Liver (tissue), 9 donors: ENCODE results near the gene MINDY1. TPM values are rescaled to one million over a fixed set of nuclear protein-coding genes. Genes with fewer than 3 reads are reported as not detected.

Experiments
- DNase-seq: peaks from one replicate; pipeline ENCODE4 v3.0.0-alpha.2; 2017; ENCODE audit warnings: low spot score
- H3K27ac ChIP-seq, 2 donors: one replicate each; pipeline ENCODE4 v1.7.0; 2013; ENCODE audit warnings: inconsistent platforms in 2 of 2, low read length in 2 of 2, control low read depth in 1 of 2, low read depth in 1 of 2, mild to moderate bottlenecking in 1 of 2
- H3K27me3 ChIP-seq, 4 donors: one replicate each; pipeline versions ENCODE4 v1.6.1 to v1.7.0; 2013; ENCODE audit warnings: low read length in 3 of 4, inconsistent platforms in 1 of 4, mild to moderate bottlenecking in 1 of 4, moderate library complexity in 1 of 4; ENCODE audit not compliant: control insufficient read depth in 4 of 4, insufficient read depth in 4 of 4
- H3K36me3 ChIP-seq, 4 donors: one replicate each; pipeline versions ENCODE4 v1.6.1 to v1.7.0; 2013; ENCODE audit warnings: low read length in 3 of 4, mild to moderate bottlenecking in 3 of 4, low read depth in 1 of 4, moderate library complexity in 1 of 4; ENCODE audit not compliant: control insufficient read depth in 4 of 4, insufficient read depth in 3 of 4
- H3K4me1 ChIP-seq, 4 donors: one replicate each; pipeline versions ENCODE4 v1.6.1 to v1.7.0; 2013; ENCODE audit warnings: low read length in 3 of 4, mild to moderate bottlenecking in 3 of 4, moderate library complexity in 1 of 4; ENCODE audit not compliant: control insufficient read depth in 4 of 4, insufficient read depth in 4 of 4
- H3K4me3 ChIP-seq, 3 donors: one replicate each; pipeline versions ENCODE4 v1.6.1 to v1.7.0; 2013; ENCODE audit warnings: low read length in 3 of 3, control low read depth in 1 of 3, low read depth in 1 of 3, mild to moderate bottlenecking in 1 of 3
- H3K9ac ChIP-seq, 2 donors: one replicate each; pipeline ENCODE4 v1.7.0; 2013; ENCODE audit warnings: low read length in 2 of 2, mild to moderate bottlenecking in 2 of 2, moderate library complexity in 2 of 2, control low read depth in 1 of 2, low read depth in 1 of 2
- H3K9me3 ChIP-seq, 4 donors: one replicate each; pipeline versions ENCODE4 v1.6.1 to v1.7.0; 2013; ENCODE audit warnings: low read length in 3 of 4; ENCODE audit not compliant: control insufficient read depth in 4 of 4
- ATF3 ChIP-seq: IDR thresholded peaks from 2 replicates; pipeline ENCODE4 v1.6.1; 2016; ENCODE audit warnings: antibody characterized with exemption
- CTCF ChIP-seq: fragments of 150-350 bp; IDR thresholded peaks from 2 replicates; pipeline ENCODE4 v1.5.1; 2017; ENCODE audit warnings: improper control_type of control experiment, low read depth, low read length; ENCODE audit not compliant: missing input control
- EGR1 ChIP-seq, 2 donors: IDR thresholded peaks; 2 replicates each; pipeline ENCODE4 v1.6.1; 2016 to 2018; ENCODE audit warnings: antibody characterized with exemption in 2 of 2, low read depth in 2 of 2
- FOXA1 ChIP-seq: IDR thresholded peaks from 2 replicates; pipeline ENCODE4 v1.6.1; 2016; ENCODE audit warnings: antibody characterized with exemption
- FOXA2 ChIP-seq: IDR thresholded peaks from 2 replicates; pipeline ENCODE4 v1.6.1; 2016; ENCODE audit warnings: antibody characterized with exemption
- GABPA ChIP-seq, 2 donors: IDR thresholded peaks in 1 of 2; conservative IDR thresholded peaks in 1 of 2; 2 replicates each; pipeline ENCODE4 v1.6.1; 2016; ENCODE audit warnings: antibody characterized with exemption in 2 of 2, mild to moderate bottlenecking in 1 of 2, moderate library complexity in 1 of 2
- HNF4A ChIP-seq, 2 donors: conservative IDR thresholded peaks; 2 replicates each; pipeline ENCODE4 v1.6.1; 2016; ENCODE audit warnings: antibody characterized with exemption in 2 of 2, mild to moderate bottlenecking in 2 of 2
- HNF4G ChIP-seq: IDR thresholded peaks from 2 replicates; pipeline ENCODE4 v1.6.1; 2016; ENCODE audit warnings: antibody characterized with exemption
- JUND ChIP-seq, 2 donors: IDR thresholded peaks; 2 replicates each; pipeline ENCODE4 v1.6.1; 2016; ENCODE audit warnings: antibody characterized with exemption in 2 of 2
- MAX ChIP-seq: IDR thresholded peaks from 2 replicates; pipeline ENCODE4 v1.6.1; 2016; ENCODE audit warnings: antibody characterized with exemption
- NR2F2 ChIP-seq: IDR thresholded peaks from 2 replicates; pipeline ENCODE4 v1.6.1; 2016; ENCODE audit warnings: antibody characterized with exemption
- RAD21 ChIP-seq, 2 donors: IDR thresholded peaks; 2 replicates each; pipeline ENCODE4 v1.6.1; 2016; ENCODE audit warnings: antibody characterized with exemption in 2 of 2, mild to moderate bottlenecking in 2 of 2
- REST ChIP-seq: IDR thresholded peaks from 2 replicates; pipeline ENCODE4 v1.6.1; 2016; ENCODE audit warnings: antibody characterized with exemption, mild to moderate bottlenecking
- RXRA ChIP-seq, 2 donors: IDR thresholded peaks; 2 replicates each; pipeline ENCODE4 v1.6.1; 2017 to 2018; ENCODE audit warnings: antibody characterized with exemption in 2 of 2, mild to moderate bottlenecking in 1 of 2
- SP1 ChIP-seq: IDR thresholded peaks from 2 replicates; pipeline ENCODE4 v1.6.1; 2018; ENCODE audit warnings: antibody characterized with exemption, mild to moderate bottlenecking
- TAF1 ChIP-seq: conservative IDR thresholded peaks from 2 replicates; pipeline ENCODE4 v1.6.1; 2016; ENCODE audit warnings: antibody characterized with exemption, mild to moderate bottlenecking
- YY1 ChIP-seq: IDR thresholded peaks from 2 replicates; pipeline ENCODE4 v1.6.1; 2016; ENCODE audit warnings: antibody characterized with exemption, mild to moderate bottlenecking
- ZBTB33 ChIP-seq: IDR thresholded peaks from 2 replicates; pipeline ENCODE4 v1.6.1; 2016; ENCODE audit warnings: antibody characterized with exemption
- WGBS: extraction: QIAGEN DNeasy Blood & Tissue Kit; methylation state at CpG from one replicate; pipeline ENCODE4 v1.1.7; 2013; 5-methylcytosine and 5-hydroxymethylcytosine counted together
- polyA plus RNA-seq, 2 donors: library from polyadenylated mRNA; stranded (reverse) in 1 of 2; unstranded in 1 of 2; fragments of 200-250 nt in 1 of 2; fragments of >200 nt in 1 of 2; fragmentation: Nextera tagmentation in 1 of 2; extraction: Ambion mirVana in 1 of 2; gene quantifications; one replicate each; pipeline versions ENCODE4 v1.2.1 to v1.2.3, GENCODE V29; 2013 to 2015
- total RNA-seq, 2 donors: library from RNA; depleted of rRNA; stranded (reverse); fragments of >200 nt; gene quantifications; one replicate each; pipeline ENCODE4 v1.2.3, GENCODE V29; 2014
- donor health status: healthy.
- donor health status: healthy.
- donor health status: healthy.
- donor health status: healthy.
- donor health status: healthy.

The MINDY1 gene
- total and polyA plus RNA-seq, 4 donors, result 7.3 to 21.3 (median 9.0) TPM

GRCh38 chr1:151055581-151055980 lies 48.9 kb upstream of the MINDY1 start (continued):
- TF ChIP-seq NR2F2, result no peak
- no peak for TF ChIP-seq YY1

GRCh38 chr1:151054971-151055547 lies 48.4 kb upstream of the MINDY1 start:
- DNase-seq, result no peak
- peaks cover 3 to 35% (median 24%) of the 10 kb centered on the region in 4 donors for H3K4me1 ChIP-seq
- no peaks in the 10 kb centered on the region for H3K27me3 ChIP-seq
- WGBS, result 91% methylated on average over 4 of the region's 4 CpGs
- H3K9me3 ChIP-seq, result no peaks in the 10 kb centered on the region
- H3K4me3 ChIP-seq, result no peak overlapping the region
- no peak overlapping the region for H3K9ac ChIP-seq
- TF ChIP-seq RXRA (IDR thresholded peaks at IDR 0.05) (peak in 1 of 2 donors; percentile 41), HNF4A (conservative IDR thresholded peaks at IDR 0.05) (peak; percentile 53 to 73), REST (no peak)
- H3K36me3 ChIP-seq, result peaks cover 4 to 45% (median 40%) of the 10 kb centered on the region in 4 donors
- no peak overlapping the region for H3K27ac ChIP-seq

GRCh38 chr1:151051356-151052009 lies 44.8 kb upstream of the MINDY1 start:
- TF ChIP-seq ZBTB33 (no peak), SP1 (no peak), FOXA2 (no peak), REST (no peak), CTCF (no peak), YY1 (no peak), HNF4G (no peak), ATF3 (no peak), TAF1 (no peak), GABPA (IDR thresholded peaks at IDR 0.05 in 1 of 2, conservative IDR thresholded peaks at IDR 0.05 in 1 of 2) (no peak), HNF4A (conservative IDR thresholded peaks at IDR 0.05) (no peak), EGR1 (IDR thresholded peaks at IDR 0.05; ENCODE audit: low read depth in 2 of 2) (no peak), JUND (IDR thresholded peaks at IDR 0.05) (no peak), RXRA (IDR thresholded peaks at IDR 0.05) (no peak), MAX (no peak), FOXA1 (no peak), RAD21 (IDR thresholded peaks at IDR 0.05) (no peak)
- Histone ChIP-seq H3K4me3 (no peak overlapping the region), H3K4me1 (peaks cover 0 to 26% (median 17%) of the 10 kb centered on the region in 4 donors), H3K27ac (no peak overlapping the region), H3K36me3 (peaks cover 4 to 45% (median 40%) of the 10 kb centered on the region in 4 donors), H3K27me3 (no peaks in the 10 kb centered on the region), H3K9me3 (no peaks in the 10 kb centered on the region), H3K9ac (no peak overlapping the region)
- 87% methylated on average over 2 of the region's 2 CpGs for WGBS
- DNase-seq, result no peak
